ENCODE measurements around the gene OR4E1.

DNA sequence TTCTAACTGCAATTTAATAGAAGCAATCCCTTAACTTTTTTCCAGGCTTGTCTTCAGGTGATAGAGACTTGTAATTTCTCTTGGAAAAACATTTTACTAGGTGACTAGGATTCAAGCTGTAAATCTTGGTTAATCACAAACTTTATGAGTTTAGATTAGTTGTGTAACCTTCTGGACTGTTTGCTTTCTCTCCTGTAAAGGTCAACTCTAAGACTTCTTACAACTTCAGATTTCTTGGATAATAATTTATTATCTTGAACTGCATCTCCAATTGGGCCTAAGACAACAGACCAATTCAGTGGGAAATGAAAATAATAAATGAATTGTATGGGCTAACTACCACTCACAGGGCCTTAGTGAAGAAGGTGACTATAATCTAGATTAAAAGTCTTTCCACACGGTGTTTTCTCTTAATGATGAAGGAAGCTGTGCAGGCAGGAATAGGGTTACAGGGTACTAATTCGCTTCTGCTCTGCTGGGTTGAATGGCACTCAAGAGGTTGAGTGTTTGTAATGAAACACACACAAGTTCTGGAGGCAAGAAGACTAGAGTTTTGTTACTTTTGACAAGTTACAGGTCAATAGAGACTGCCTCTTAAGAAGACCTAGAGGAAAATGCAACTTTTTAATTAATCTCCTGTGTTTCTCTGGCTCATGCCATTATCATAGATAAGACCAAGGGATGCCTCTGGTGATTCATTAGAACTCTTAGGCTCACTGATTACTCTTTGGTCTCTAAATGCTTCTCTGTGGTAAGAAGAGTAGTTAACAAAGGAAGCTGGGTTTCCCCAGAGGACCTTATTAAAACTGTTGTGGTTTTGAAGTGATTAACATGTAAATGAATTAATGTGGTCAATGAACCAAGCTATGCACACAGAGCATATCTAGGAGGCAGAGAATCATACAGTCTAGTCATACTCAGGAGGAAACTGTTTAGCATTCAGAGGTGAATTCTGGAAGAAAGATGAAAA, 30.0 kb upstream of the OR4E1 start:
- TF ChIP-seq, protein P1, sequence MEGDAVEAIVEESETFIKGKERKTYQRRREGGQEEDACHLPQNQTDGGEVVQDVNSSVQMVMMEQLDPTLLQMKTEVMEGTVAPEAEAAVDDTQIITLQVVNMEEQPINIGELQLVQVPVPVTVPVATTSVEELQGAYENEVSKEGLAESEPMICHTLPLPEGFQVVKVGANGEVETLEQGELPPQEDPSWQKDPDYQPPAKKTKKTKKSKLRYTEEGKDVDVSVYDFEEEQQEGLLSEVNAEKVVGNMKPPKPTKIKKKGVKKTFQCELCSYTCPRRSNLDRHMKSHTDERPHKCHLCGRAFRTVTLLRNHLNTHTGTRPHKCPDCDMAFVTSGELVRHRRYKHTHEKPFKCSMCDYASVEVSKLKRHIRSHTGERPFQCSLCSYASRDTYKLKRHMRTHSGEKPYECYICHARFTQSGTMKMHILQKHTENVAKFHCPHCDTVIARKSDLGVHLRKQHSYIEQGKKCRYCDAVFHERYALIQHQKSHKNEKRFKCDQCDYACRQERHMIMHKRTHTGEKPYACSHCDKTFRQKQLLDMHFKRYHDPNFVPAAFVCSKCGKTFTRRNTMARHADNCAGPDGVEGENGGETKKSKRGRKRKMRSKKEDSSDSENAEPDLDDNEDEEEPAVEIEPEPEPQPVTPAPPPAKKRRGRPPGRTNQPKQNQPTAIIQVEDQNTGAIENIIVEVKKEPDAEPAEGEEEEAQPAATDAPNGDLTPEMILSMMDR (IDR thresholded peaks at IDR 0.05) = no peak
- no peak for TF ChIP-seq POLR2A (IDR thresholded peaks at IDR 0.05)
